ENCODE measurements around the gene TNFRSF14. TPM values are rescaled to one million over a fixed set of nuclear protein-coding genes. Genes with fewer than 3 reads are reported as not detected.

TNFRSF14 gene
- total and polyA plus RNA-seq, 2 of the 13 experiments (the other 11 are each of a cell fraction or from before 2014, with no cell fraction given): 11.9 to 49.9 TPM

DNA sequence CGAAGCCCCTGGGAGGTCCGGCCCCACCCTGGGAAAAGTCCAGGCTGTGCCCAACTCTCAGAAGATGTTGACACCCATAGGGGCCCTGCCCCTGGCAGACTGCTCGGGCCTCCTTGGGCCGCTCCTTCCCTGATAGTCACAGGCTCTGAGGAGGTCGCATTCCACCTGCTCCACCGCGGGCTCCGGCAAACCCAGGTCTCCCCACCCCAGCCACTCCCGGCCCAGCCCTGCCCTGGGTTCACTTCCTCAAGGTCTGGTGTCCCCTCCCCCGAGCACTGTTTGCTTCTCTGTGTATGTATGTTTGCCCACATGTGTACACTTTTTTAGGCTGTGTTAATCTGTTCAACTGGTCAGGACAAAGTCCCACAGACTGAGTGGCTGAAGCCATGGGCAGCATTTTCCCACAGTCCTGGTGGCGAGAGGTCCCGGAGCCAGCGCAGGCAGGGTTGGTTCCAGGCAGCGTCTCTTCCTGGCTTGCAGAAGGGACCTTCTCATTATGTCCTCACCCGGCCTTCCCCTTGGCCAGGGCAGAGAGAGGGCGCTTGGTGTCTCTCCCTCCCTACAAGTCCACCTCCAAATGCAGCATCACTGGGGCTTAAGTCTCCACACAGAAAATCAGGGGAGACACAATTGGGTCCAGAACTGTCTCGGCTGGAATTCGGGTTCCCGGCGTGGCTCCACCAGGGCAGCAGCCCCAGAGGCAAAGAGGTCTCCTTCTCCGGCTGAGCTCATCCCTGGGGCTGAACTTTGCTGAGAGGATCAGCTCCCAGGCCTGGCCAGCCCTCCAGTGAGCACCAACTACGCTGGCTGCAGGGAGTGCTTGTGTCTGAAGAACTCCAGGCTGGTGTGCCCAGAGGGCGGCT, 19.9 kb downstream of the TNFRSF14 start (continued):
- TF ChIP-seq, protein P1, sequence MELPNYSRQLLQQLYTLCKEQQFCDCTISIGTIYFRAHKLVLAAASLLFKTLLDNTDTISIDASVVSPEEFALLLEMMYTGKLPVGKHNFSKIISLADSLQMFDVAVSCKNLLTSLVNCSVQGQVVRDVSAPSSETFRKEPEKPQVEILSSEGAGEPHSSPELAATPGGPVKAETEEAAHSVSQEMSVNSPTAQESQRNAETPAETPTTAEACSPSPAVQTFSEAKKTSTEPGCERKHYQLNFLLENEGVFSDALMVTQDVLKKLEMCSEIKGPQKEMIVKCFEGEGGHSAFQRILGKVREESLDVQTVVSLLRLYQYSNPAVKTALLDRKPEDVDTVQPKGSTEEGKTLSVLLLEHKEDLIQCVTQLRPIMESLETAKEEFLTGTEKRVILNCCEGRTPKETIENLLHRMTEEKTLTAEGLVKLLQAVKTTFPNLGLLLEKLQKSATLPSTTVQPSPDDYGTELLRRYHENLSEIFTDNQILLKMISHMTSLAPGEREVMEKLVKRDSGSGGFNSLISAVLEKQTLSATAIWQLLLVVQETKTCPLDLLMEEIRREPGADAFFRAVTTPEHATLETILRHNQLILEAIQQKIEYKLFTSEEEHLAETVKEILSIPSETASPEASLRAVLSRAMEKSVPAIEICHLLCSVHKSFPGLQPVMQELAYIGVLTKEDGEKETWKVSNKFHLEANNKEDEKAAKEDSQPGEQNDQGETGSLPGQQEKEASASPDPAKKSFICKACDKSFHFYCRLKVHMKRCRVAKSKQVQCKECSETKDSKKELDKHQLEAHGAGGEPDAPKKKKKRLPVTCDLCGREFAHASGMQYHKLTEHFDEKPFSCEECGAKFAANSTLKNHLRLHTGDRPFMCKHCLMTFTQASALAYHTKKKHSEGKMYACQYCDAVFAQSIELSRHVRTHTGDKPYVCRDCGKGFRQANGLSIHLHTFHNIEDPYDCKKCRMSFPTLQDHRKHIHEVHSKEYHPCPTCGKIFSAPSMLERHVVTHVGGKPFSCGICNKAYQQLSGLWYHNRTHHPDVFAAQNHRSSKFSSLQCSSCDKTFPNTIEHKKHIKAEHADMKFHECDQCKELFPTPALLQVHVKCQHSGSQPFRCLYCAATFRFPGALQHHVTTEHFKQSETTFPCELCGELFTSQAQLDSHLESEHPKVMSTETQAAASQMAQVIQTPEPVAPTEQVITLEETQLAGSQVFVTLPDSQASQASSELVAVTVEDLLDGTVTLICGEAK (IDR thresholded peaks at IDR 0.05): no peak
- TF ChIP-seq, protein P1 (CRISPR knock-in tag; IDR thresholded peaks at IDR 0.05): peak; percentile 71; the same call in 1 of the 2 replicates
- no peak for TF ChIP-seq NFE2L1 (CRISPR knock-in tag; IDR thresholded peaks at IDR 0.05; ENCODE audit: borderline replicate concordance)
- TF ChIP-seq ELF3 (CRISPR knock-in tag; IDR thresholded peaks at IDR 0.05): peak; percentile 92
- TF ChIP-seq HHEX (CRISPR knock-in tag; IDR thresholded peaks at IDR 0.05): 0 out of 2 replicates have a peak, but pooled peaks have one; percentile 14
- TF ChIP-seq POLR2AphosphoS2 (IDR thresholded peaks at IDR 0.05; ENCODE audit: low read depth, low read length): no peak
- peak; percentile 61 for TF ChIP-seq TEAD3 (CRISPR knock-in tag; optimal IDR thresholded peaks at IDR 0.05; ENCODE audit: borderline replicate concordance)
- TF ChIP-seq ZKSCAN8 (CRISPR knock-in tag; IDR thresholded peaks at IDR 0.05; ENCODE audit: borderline replicate concordance): peak; percentile 63; the same call in 1 of the 2 replicates
- TF ChIP-seq, protein P2, sequence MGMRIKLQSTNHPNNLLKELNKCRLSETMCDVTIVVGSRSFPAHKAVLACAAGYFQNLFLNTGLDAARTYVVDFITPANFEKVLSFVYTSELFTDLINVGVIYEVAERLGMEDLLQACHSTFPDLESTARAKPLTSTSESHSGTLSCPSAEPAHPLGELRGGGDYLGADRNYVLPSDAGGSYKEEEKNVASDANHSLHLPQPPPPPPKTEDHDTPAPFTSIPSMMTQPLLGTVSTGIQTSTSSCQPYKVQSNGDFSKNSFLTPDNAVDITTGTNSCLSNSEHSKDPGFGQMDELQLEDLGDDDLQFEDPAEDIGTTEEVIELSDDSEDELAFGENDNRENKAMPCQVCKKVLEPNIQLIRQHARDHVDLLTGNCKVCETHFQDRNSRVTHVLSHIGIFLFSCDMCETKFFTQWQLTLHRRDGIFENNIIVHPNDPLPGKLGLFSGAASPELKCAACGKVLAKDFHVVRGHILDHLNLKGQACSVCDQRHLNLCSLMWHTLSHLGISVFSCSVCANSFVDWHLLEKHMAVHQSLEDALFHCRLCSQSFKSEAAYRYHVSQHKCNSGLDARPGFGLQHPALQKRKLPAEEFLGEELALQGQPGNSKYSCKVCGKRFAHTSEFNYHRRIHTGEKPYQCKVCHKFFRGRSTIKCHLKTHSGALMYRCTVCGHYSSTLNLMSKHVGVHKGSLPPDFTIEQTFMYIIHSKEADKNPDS (CRISPR knock-in tag; IDR thresholded peaks at IDR 0.05): no peak
- peak; percentile 72; the same call in 1 of the 2 replicates for TF ChIP-seq MIER3 (CRISPR knock-in tag; IDR thresholded peaks at IDR 0.05; ENCODE audit: borderline replicate concordance)
- TF ChIP-seq, protein P3, sequence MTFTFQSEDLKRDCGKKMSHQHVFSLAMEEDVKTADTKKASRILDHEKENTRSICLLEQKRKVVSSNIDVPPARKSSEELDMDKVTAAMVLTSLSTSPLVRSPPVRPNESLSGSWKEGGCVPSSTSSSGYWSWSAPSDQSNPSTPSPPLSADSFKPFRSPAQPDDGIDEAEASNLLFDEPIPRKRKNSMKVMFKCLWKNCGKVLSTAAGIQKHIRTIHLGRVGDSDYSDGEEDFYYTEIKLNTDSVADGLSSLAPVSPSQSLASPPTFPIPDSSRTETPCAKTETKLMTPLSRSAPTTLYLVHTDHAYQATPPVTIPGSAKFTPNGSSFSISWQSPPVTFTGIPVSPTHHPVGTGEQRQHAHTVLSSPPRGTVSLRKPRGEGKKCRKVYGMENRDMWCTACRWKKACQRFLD (CRISPR knock-in tag; IDR thresholded peaks at IDR 0.05; ENCODE audit: borderline replicate concordance): no peak
- TF ChIP-seq ZMYM4 (CRISPR knock-in tag; IDR thresholded peaks at IDR 0.05): peak; percentile 49; the same call in 1 of the 2 replicates

Data from HepG2 (cell line).